HCT116 (cell line): ENCODE results near the gene SPRED2. TPM values are rescaled to one million over a fixed set of nuclear protein-coding genes. Genes with fewer than 3 reads are reported as not detected.

Source experiments
- ATAC-seq: fragments of 200-7000 bp; cut with Tn5 transposase; 2 replicates; pipeline ENCODE4 v1.9.1; 2020; ENCODE audit warnings: mild to moderate bottlenecking, moderate library complexity
- BruUV-seq: library from RNA; stranded (reverse); fragments of 400-500 nt; replicated peaks from 2 replicates; lab custom pipeline; 2021; lab: Mats Ljungman, UMichigan
- CTCF ChIA-PET: fragments of 300-600 bp; sonication (Branson Sonifier 250); formaldehyde crosslinking; loops from one replicate; lab custom pipeline; 2021; ENCODE audit warnings: antibody characterized with exemption; lab: Charles Lee
- POLR2A ChIA-PET: fragments of 300-600, 350-600 bp; sonication (Branson Sonifier 250); formaldehyde crosslinking; loops from one replicate; lab custom pipeline; 2021; ENCODE audit warnings: antibody characterized with exemption; lab: Charles Lee
- RAD21 ChIA-PET, 2 experiments: fragments of 300-600 bp; sonication (Branson Sonifier 250); formaldehyde crosslinking; loops; one replicate each; lab custom pipeline; 2023; ENCODE audit warnings: low total read pairs in 2 of 2; ENCODE audit not compliant: uncharacterized antibody in 2 of 2, unreplicated experiment in 2 of 2, low non-redundant PET in 1 of 2; lab: Charles Lee
- DNase-seq: peaks from one replicate; pipeline ENCODE4 v3.0.0-alpha.2; 2010; ENCODE audit warnings: low read depth, low spot score
- H2AFZ ChIP-seq: fragments of 200-600 bp; shearing (Covaris generic), sonication (generic); 2 replicates; pipeline ENCODE4 v1.6.1; 2017; ENCODE audit warnings: low read depth, mixed run types, mixed read lengths, antibody characterized with exemption, low read length; ENCODE audit not compliant: poor library complexity, severe bottlenecking
- H3K27ac ChIP-seq: 2 replicates; pipeline ENCODE4 v1.5.1; 2012; ENCODE audit warnings: low read depth, low read length
- H3K27me3 ChIP-seq: fragments of 200-600 bp; sonication (generic); 2 replicates; pipeline ENCODE4 v1.6.1; 2016; ENCODE audit warnings: mixed run types, low read length, mixed read lengths; ENCODE audit not compliant: insufficient read depth
- H3K36me3 ChIP-seq, 2 experiments: fragments of 200-500 bp in 1 of 2; fragments of 200-600 bp in 1 of 2; sonication (Bioruptor generic) in 1 of 2; sonication (generic) in 1 of 2; 2 replicates each; pipeline versions ENCODE4 v1.5.1 to v1.6.1; 2014 to 2016; ENCODE audit warnings: low read length in 2 of 2, inconsistent platforms in 1 of 2, mixed read lengths in 1 of 2, mixed run types in 1 of 2; ENCODE audit not compliant: insufficient read depth in 2 of 2, control insufficient read depth in 1 of 2
- H3K4me1 ChIP-seq, 2 experiments: fragments of 200-600 bp in 1 of 2; sonication (generic) in 1 of 2; 2 replicates each; pipeline versions ENCODE4 v1.5.1 to v1.6.1; 2012 to 2017; ENCODE audit warnings: low read length in 2 of 2, inconsistent platforms in 1 of 2, mild to moderate bottlenecking in 1 of 2, mixed read lengths in 1 of 2, mixed run types in 1 of 2, moderate library complexity in 1 of 2; ENCODE audit not compliant: insufficient read depth in 2 of 2, control insufficient read depth in 1 of 2
- H3K4me2 ChIP-seq: fragments of 200-600 bp; sonication (generic); 2 replicates; pipeline ENCODE4 v1.6.1; 2017; ENCODE audit warnings: mixed run types, low read length, mixed read lengths
- H3K4me3 ChIP-seq, 2 experiments: fragments of 200-600 bp in 1 of 2; sonication (generic) in 1 of 2; replicated peaks in 1 of 2; 2 replicates each; pipeline ENCODE4 v1.5.1; 2011 to 2016; ENCODE audit warnings: low read length in 2 of 2, control low read depth in 1 of 2, low read depth in 1 of 2, mild to moderate bottlenecking in 1 of 2, mixed read lengths in 1 of 2, mixed run types in 1 of 2
- H3K79me2 ChIP-seq: fragments of 200-600 bp; sonication (generic); 2 replicates; pipeline ENCODE4 v1.6.1; 2017; ENCODE audit warnings: mild to moderate bottlenecking, mixed run types, low read length, moderate library complexity, mixed read lengths; ENCODE audit not compliant: insufficient read depth
- H3K9ac ChIP-seq: fragments of 200-600 bp; sonication (generic); 2 replicates; pipeline ENCODE4 v1.6.1; 2016; ENCODE audit warnings: low read length, mixed read lengths
- H3K9me2 ChIP-seq: fragments of 200-600 bp; sonication (generic), shearing (Covaris generic); 2 replicates; pipeline ENCODE4 v1.6.1; 2017; ENCODE audit warnings: mixed run types, mild to moderate bottlenecking, moderate library complexity; ENCODE audit not compliant: insufficient read depth
- H3K9me3 ChIP-seq, 2 experiments: fragments of 200-500 bp in 1 of 2; fragments of 200-600 bp in 1 of 2; sonication (Bioruptor generic) in 1 of 2; sonication (generic) in 1 of 2; 2 replicates each; pipeline ENCODE4 v1.6.1; 2014 to 2017; ENCODE audit warnings: low read length in 2 of 2, mixed read lengths in 2 of 2, inconsistent platforms in 1 of 2, low read depth in 1 of 2, mild to moderate bottlenecking in 1 of 2, mixed run types in 1 of 2, moderate library complexity in 1 of 2; ENCODE audit not compliant: control insufficient read depth in 1 of 2, insufficient read depth in 1 of 2
- H4K20me1 ChIP-seq: fragments of 200-600 bp; sonication (generic), shearing (Covaris generic); 2 replicates; pipeline ENCODE4 v1.6.1; 2017; ENCODE audit warnings: mixed run types, mild to moderate bottlenecking, moderate library complexity; ENCODE audit not compliant: insufficient read depth
- CBX3 ChIP-seq: IDR thresholded peaks from 2 replicates; pipeline ENCODE4 v1.6.1; 2012; ENCODE audit warnings: low read depth
- REST ChIP-seq: IDR thresholded peaks from 2 replicates; pipeline ENCODE4 v1.6.1; 2012; ENCODE audit warnings: low read depth
- ZFX ChIP-seq: fragments of 450-650 bp; IDR thresholded peaks from 2 replicates; pipeline ENCODE4 v1.6.1; 2017
- intact Hi-C: fragments of 100-400 bp; cut with micrococcal nuclease; formaldehyde crosslinking; loops from 2 replicates; pipeline ENCODE4 v1.10.0; 2022
- total RNA-seq: library from RNA; stranded (reverse); gene quantifications from one replicate; pipeline ENCODE4 v1.2.1, GENCODE V29; 2021; ENCODE audit not compliant: unreplicated experiment
- TF ChIP-seq, protein P1 (sequence below): IDR thresholded peaks from 2 replicates; pipeline ENCODE4 v1.6.1; 2012

The SPRED2 gene
- total RNA-seq, 1 experiment from 2014 or later = 62.6 TPM

- ChIA-PET RAD21 (no interaction called here), CTCF (no interaction called here), POLR2A (no interaction called here)
- Histone ChIP-seq H4K20me1 (peaks cover 18% of the 10 kb centered on the region; the same call in 1 of the 2 replicates), H3K27me3 (no peaks in the 10 kb centered on the region), H3K4me1 (peaks cover 54 to 56% of the 10 kb centered on the region in 2 experiments), H3K9me3 (no peaks in the 10 kb centered on the region), H3K9me2 (no peaks in the 10 kb centered on the region), H3K79me2 (peaks cover 97% of the 10 kb centered on the region), H3K4me2 (no peak overlapping the region), H2AFZ (no peak overlapping the region), H3K4me3 (no peak overlapping the region), H3K27ac (no peak overlapping the region), H3K9ac (no peak overlapping the region), H3K36me3 (no peaks in the 10 kb centered on the region)
- DNase-seq (no peak), ATAC-seq (no peak)
- intact Hi-C loops = no loop called here
- TF ChIP-seq ZFX (no peak), REST (no peak)
- no TSS peak for BruUV-seq
Observed at GRCh38 chr2:65355186-65355831, 77.1 kb downstream of the SPRED2 start.

GRCh38 chr2:65354773-65355172 lies 77.6 kb downstream of the SPRED2 start:
- no peak overlapping the region for H3K27ac ChIP-seq
- H3K4me1 ChIP-seq = peaks cover 54 to 56% of the 10 kb centered on the region in 2 experiments
- RAD21 ChIA-PET = no interaction called here
- ATAC-seq (no peak), DNase-seq (no peak)
- no peaks in the 10 kb centered on the region for H3K36me3 ChIP-seq
- H3K9me3 ChIP-seq = no peaks in the 10 kb centered on the region
- no peak overlapping the region for H3K4me2 ChIP-seq
- no peak for TF ChIP-seq CBX3
- TF ChIP-seq, protein P1, sequence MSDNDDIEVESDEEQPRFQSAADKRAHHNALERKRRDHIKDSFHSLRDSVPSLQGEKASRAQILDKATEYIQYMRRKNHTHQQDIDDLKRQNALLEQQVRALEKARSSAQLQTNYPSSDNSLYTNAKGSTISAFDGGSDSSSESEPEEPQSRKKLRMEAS = no peak
- no peak overlapping the region for H3K4me3 ChIP-seq
- POLR2A ChIA-PET = no interaction called here
- H2AFZ ChIP-seq = no peak overlapping the region
- no TSS peak for BruUV-seq
- H3K9me2 ChIP-seq = no peaks in the 10 kb centered on the region
- no peak overlapping the region for H3K9ac ChIP-seq
- intact Hi-C loops = loop anchor here (5.0 kb wide), 1 partner anchor 87 kb away; no protein-coding TSS in a partner anchor
- no peaks in the 10 kb centered on the region for H3K27me3 ChIP-seq
- peaks cover 18% of the 10 kb centered on the region; the same call in 1 of the 2 replicates for H4K20me1 ChIP-seq
- CTCF ChIA-PET = no interaction called here
- H3K79me2 ChIP-seq = peaks cover 98% of the 10 kb centered on the region
